GM06990 (cell line): ENCODE data around the gene GDPD4.

Experiments
- DNase-seq: peaks from one replicate; pipeline ENCODE4 v3.0.0-alpha.2; 2011; ENCODE audit not compliant: insufficient read length; ENCODE audit errors: extremely low read depth
- H3K27me3 ChIP-seq: replicated peaks from 2 replicates; pipeline ENCODE4 v1.6.0; 2011; ENCODE audit warnings: low read length; ENCODE audit not compliant: control insufficient read depth, insufficient read depth
- H3K36me3 ChIP-seq: 2 replicates; pipeline ENCODE4 v1.5.1; 2011; ENCODE audit warnings: low read length; ENCODE audit not compliant: control insufficient read depth, insufficient read depth
- H3K4me3 ChIP-seq: replicated peaks from 2 replicates; pipeline ENCODE4 v1.5.1; 2011; ENCODE audit warnings: low read depth, mild to moderate bottlenecking, control low read depth, low read length
- CTCF ChIP-seq: IDR thresholded peaks from 2 replicates; pipeline ENCODE4 v1.5.1; 2011; ENCODE audit warnings: low read length, control low read depth, mild to moderate bottlenecking, inconsistent platforms; ENCODE audit not compliant: insufficient read depth, poor library complexity, severe bottlenecking

The GDPD4 gene

GRCh38 chr11:77294040-77294439, 7.4 kb downstream of the GDPD4 start:
- no peaks in the 10 kb centered on the region for H3K27me3 ChIP-seq
- TF ChIP-seq CTCF: no peak
- DNase-seq: no peak
- H3K4me3 ChIP-seq: no peak overlapping the region
- H3K36me3 ChIP-seq: no peaks in the 10 kb centered on the region

- DNase-seq: no peak
- Histone ChIP-seq H3K4me3 (no peak overlapping the region), H3K36me3 (no peaks in the 10 kb centered on the region), H3K27me3 (no peaks in the 10 kb centered on the region)
- TF ChIP-seq CTCF: no peak
These were observed 11.7 kb downstream of the GDPD4 start for GRCh38 chr11:77289737-77290136.

- H3K4me3 ChIP-seq: no peak overlapping the region
- no peaks in the 10 kb centered on the region for H3K36me3 ChIP-seq
- DNase-seq: no peak
- H3K27me3 ChIP-seq: no peaks in the 10 kb centered on the region
- no peak for TF ChIP-seq CTCF
These were observed 13.7 kb downstream of the GDPD4 start for GRCh38 chr11:77287615-77288273.

GRCh38 chr11:77287136-77287535, 14.3 kb downstream of the GDPD4 start:
- Histone ChIP-seq H3K27me3 (no peaks in the 10 kb centered on the region), H3K4me3 (no peak overlapping the region), H3K36me3 (no peaks in the 10 kb centered on the region)
- TF ChIP-seq CTCF: no peak
- no peak for DNase-seq

- no peak for DNase-seq
- Histone ChIP-seq H3K27me3 (no peaks in the 10 kb centered on the region), H3K4me3 (no peak overlapping the region), H3K36me3 (no peaks in the 10 kb centered on the region)
- TF ChIP-seq CTCF: no peak
These were observed 16.7 kb downstream of the GDPD4 start for GRCh38 chr11:77284476-77285468.
